ENCODE results near the gene THAP5.

Gene THAP5

DNA sequence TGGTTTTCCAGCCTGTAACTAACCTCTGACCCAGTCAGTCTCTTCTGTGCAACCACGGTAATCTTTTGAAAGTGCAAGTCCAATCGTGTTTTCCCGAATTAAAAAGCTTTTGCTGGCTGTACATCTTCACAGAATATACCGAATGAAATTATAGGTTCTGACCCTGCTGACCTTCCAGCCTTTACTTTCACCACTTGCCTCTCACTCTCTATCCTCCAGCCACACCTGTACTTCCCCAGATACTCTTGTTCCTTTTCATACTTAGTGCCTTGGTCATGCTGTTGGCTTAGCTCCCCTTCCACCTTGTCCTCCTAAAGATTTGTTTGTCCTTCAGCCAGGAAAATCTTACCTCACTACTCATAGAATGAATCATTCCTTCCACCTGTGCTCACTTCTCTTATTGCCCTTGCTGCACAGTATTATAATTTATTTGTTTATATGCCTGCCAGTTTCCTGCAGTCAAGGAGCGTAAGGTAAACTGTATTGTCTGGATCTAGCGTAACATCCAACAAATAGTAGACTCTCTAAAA, 41.3 kb downstream of the THAP5 start:
- no peak for DNase-seq

DNA sequence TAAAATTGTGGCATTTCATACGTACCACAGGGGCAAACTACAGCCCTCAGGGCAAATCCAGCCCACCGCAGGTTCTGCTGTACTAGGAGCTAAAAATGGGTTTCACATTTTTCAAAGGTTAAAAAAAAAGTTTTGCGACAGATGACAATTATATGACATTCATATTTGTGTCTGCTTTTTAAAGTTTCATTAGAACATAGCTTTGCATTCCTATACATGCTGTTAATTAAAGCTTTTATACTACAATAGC, 42.8 kb downstream of the THAP5 start:
- DNase-seq, result no peak

- peak; percentile 99 for DNase-seq
Measured at GRCh38 chr7:108525985-108526767, 43.3 kb downstream of the THAP5 start, which contains the start of gene PNPLA8. PNPLA8 (minus strand) TSS chr7:108526135; CDS start chr7:108515491, 10,644 bp downstream.

DNA sequence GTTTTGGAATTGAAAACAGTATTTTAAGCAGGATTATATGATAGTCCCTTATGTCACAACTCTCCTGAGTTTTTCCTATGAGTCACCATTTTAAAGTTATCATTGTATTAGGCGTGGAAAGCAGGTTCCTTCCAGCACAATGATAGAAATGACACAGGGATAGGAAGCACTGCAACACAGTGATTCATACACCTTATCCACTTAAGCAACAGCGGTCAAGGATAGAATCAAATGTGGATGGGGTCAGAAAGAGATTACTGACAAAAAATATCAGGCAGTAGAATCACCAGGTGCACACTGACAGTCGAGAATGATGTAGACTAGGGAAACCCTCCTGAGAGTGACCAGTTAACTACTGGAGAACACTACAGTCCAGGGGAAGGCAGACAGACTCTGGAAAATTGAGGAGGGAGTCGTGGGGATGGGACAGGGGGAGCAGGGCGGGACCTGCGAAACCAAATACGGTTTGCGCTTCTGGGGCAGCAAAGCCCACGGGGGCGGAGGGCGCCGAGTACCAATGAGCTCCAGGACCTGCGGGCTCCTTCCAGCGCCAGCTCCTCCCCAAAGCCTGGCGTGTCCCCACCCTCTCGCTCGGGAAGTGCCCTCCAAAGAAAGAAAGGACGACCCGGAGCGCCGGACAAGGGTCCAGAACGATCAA, 44.0 kb downstream of the THAP5 start:
- DNase-seq, result peak; percentile 84

DNA sequence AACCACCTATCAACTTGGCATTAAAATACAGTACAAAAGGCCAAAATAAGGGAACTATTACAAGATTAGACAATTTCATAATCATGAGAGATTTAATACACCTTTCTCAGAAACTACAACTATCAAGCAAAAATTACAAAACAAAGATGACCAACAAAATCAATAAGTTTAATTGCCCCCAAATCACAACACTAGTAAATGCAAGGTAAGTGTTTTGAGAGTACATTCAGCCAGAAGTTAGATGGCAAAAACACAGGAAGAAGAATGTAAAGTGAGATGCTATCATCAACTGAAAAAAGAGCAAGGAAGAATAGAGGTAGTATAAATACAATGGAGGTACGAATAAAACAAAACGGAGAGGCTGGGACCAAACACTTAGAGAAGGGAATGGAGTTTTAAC, 46.7 kb downstream of the THAP5 start:
- no peak for DNase-seq

GRCh38 chr7:108517951-108518350, 51.6 kb downstream of the THAP5 start:
- DNase-seq, result no peak

GRCh38 chr7:108515630-108516029, 53.9 kb downstream of the THAP5 start:
- peak; percentile 17 for DNase-seq

- no peak for DNase-seq
Measured at GRCh38 chr7:108515013-108515412, 54.5 kb downstream of the THAP5 start.
